Neural crest cell (in vitro differentiated cells): ENCODE results near the gene TXNDC11. TPM values are rescaled to one million over a fixed set of nuclear protein-coding genes. Genes with fewer than 3 reads are reported as not detected.

Experiments
- DNase-seq: peaks from one replicate; pipeline ENCODE4 v3.0.0; 2021; ENCODE audit warnings: low read depth, mixed read lengths, low spot score
- H3K27ac Mint-ChIP-seq: one replicate; pipeline ENCODE4 v1.8.0; 2021; ENCODE audit warnings: mild to moderate bottlenecking, mixed read lengths; ENCODE audit not compliant: unreplicated experiment
- H3K27me3 Mint-ChIP-seq: 2 replicates; pipeline ENCODE4 v1.8.0; 2021; ENCODE audit warnings: low read depth, mild to moderate bottlenecking, mixed read lengths
- H3K36me3 Mint-ChIP-seq: 2 replicates; pipeline ENCODE4 v1.8.0; 2021; ENCODE audit warnings: low read depth, mild to moderate bottlenecking, mixed read lengths
- H3K4me1 Mint-ChIP-seq: 2 replicates; pipeline ENCODE4 v1.8.0; 2021; ENCODE audit warnings: mixed read lengths
- H3K4me3 Mint-ChIP-seq: one replicate; pipeline ENCODE4 v1.8.0; 2021; ENCODE audit warnings: mild to moderate bottlenecking, mixed read lengths
- H3K9me3 Mint-ChIP-seq: 2 replicates; pipeline ENCODE4 v1.8.0; 2021; ENCODE audit warnings: mixed read lengths
- CTCF ChIP-seq: fragments of 200-600 bp; sonication (generic); conservative IDR thresholded peaks from 2 replicates; pipeline ENCODE4 v1.5.0; 2021; ENCODE audit warnings: antibody characterized with exemption, mild to moderate bottlenecking
- total RNA-seq: library from RNA; stranded (reverse); gene quantifications from 2 replicates; pipeline ENCODE4 v1.2.1, GENCODE V29; 2021

Gene TXNDC11
- total RNA-seq, 1 donor from 2014 or later, result 16.9 TPM

GRCh38 chr16:11711662-11712061, 31.0 kb downstream of the TXNDC11 start:
- H3K36me3 Mint-ChIP-seq, result peaks cover 5% of the 10 kb centered on the region
- no peaks in the 10 kb centered on the region for H3K27me3 Mint-ChIP-seq
- no peak for TF ChIP-seq CTCF
- no peak overlapping the region for H3K27ac Mint-ChIP-seq
- DNase-seq, result no peak
- no peak overlapping the region for H3K4me3 Mint-ChIP-seq
- no peaks in the 10 kb centered on the region for H3K9me3 Mint-ChIP-seq
- H3K4me1 Mint-ChIP-seq, result peaks cover 4% of the 10 kb centered on the region

- TF ChIP-seq CTCF, result no peak
- Mint-ChIP-seq H3K4me1 (no peaks in the 10 kb centered on the region), H3K36me3 (no peaks in the 10 kb centered on the region), H3K27ac (no peak overlapping the region), H3K9me3 (no peaks in the 10 kb centered on the region), H3K27me3 (no peaks in the 10 kb centered on the region), H3K4me3 (no peak overlapping the region)
- DNase-seq, result no peak
These were observed 34.2 kb downstream of the TXNDC11 start for GRCh38 chr16:11708421-11708820.

GRCh38 chr16:11707679-11708197, 34.9 kb downstream of the TXNDC11 start:
- Mint-ChIP-seq H3K9me3 (no peaks in the 10 kb centered on the region), H3K36me3 (no peaks in the 10 kb centered on the region), H3K27me3 (no peaks in the 10 kb centered on the region), H3K4me3 (no peak overlapping the region), H3K27ac (no peak overlapping the region), H3K4me1 (no peaks in the 10 kb centered on the region)
- DNase-seq, result no peak
- TF ChIP-seq CTCF, result no peak

- Mint-ChIP-seq H3K27ac (no peak overlapping the region), H3K9me3 (no peaks in the 10 kb centered on the region)
- no peak for DNase-seq
These were observed 36.4 kb downstream of the TXNDC11 start for GRCh38 chr16:11706180-11706742.

DNA sequence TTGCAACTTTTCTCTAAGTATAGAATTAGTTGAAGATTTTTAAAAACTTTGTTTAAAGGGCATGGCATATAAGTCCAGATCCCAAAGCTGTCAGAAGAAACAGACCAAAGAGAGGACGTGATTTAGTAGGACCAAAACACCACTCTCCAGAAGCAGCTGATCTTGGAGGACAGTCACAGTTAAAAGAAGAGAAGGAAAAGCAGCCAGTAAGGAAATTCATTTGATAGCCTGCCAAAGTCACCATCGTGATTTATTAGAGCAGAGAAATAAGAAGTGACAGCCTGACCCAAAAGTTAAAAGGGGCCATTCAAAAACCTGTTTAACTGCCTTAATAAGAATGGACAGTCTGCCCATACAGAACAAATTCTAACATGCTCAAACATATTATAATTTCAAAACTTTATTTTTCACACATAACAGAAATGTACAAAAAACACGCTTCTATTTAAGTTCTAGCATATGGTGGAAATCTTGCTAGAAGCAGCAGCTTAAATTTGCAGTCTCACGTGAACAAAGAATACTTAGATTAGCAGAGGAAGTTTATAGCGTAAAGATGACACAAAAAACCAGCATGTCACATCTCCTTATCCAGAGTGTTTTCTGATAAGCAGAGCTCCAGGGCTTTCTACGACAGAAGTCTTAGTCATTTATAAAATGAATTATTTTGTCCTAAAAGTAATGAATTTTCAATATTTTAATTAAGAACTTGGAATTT, 37.2 kb downstream of the TXNDC11 start:
- no peak for TF ChIP-seq CTCF
- DNase-seq, result no peak
- H3K27ac Mint-ChIP-seq, result no peak overlapping the region
- H3K27me3 Mint-ChIP-seq, result no peaks in the 10 kb centered on the region
- no peaks in the 10 kb centered on the region for H3K9me3 Mint-ChIP-seq
- no peaks in the 10 kb centered on the region for H3K4me1 Mint-ChIP-seq
- no peak overlapping the region for H3K4me3 Mint-ChIP-seq
- no peaks in the 10 kb centered on the region for H3K36me3 Mint-ChIP-seq

More at GRCh38 chr16:11706180-11706742, 36.4 kb downstream of the TXNDC11 start:
- H3K4me1 Mint-ChIP-seq, result no peaks in the 10 kb centered on the region
- H3K36me3 Mint-ChIP-seq, result no peaks in the 10 kb centered on the region
- TF ChIP-seq CTCF, result no peak
- no peaks in the 10 kb centered on the region for H3K27me3 Mint-ChIP-seq
- no peak overlapping the region for H3K4me3 Mint-ChIP-seq
